ENCODE data around the gene TNNI3.

Gene TNNI3

DNA sequence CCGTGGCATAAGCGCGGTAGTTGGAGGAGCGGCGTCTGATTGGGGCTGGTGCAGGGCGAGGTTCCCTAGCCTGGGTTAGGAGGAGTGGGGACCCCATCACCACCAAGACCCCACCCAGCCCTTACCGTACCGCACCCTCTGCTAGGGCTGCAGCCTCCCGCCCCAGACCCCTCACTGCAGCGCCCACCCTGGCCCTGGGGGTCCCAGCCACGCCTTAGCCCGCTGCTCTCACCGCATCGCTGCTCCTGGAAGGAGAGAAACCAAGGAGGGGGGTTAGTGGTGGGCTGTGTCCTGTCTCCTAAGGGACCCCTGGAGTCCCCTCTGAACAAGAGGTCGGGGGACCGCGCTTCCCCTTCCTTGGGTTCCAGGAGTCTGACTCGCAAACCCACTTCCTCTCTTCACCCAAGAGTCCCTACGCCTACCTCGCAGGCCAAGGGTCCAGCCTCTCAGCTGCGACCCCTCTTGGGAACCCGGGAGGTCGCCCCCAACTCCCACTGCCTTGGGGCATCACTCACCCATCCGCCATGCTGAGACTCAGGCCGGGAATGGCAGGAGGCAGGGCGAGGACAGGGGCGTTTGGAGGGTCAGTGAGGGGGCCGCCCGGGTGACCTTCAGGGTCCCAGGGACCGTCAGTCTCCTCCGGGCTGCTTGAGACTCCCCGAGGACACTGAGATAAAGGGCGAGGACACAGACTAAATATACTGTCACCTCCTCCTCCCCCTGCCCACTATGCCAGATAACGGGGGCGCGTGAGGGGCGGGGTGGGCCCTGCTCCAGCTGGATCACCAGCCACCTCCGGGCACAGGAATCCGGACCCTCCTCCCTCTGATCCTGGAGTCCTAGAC, at the start of gene TNNI3:
Gene TNNI3, minus strand, starts transcription at position 669 of the 845 bp plus-strand sequence. Its CDS starts 143 bp downstream, at position 526.
- no peak for DNase-seq

GRCh38 chr19:55206664-55207500, 49.4 kb upstream of the TNNI3 start:
- no peak for DNase-seq

GRCh38 chr19:55202199-55202598, 44.7 kb upstream of the TNNI3 start:
- peak in 1 of 6 experiments; percentile 6 for DNase-seq

GRCh38 chr19:55199620-55200204, 42.2 kb upstream of the TNNI3 start:
- DNase-seq, result no peak

DNA sequence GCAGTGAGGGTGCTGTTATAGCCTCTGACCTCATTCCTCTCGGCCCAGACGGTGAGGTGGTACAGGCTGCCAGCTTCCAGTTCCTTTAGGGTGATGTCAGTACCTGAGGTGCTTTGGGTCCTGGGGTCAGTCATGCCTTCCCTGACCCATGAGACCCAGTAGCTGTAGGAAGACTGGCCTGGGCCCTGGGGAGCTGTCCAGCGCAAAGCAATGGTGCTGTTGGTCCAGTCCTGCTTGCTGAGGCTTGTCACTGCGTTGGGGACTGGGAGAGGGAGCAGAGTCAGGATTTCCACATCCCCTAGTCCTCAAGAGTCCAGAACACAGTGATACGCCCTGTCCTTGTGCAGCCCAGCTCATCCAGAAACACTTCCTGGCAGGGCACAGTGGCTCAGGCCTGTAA, 41.1 kb upstream of the TNNI3 start:
- no peak for DNase-seq

DNA sequence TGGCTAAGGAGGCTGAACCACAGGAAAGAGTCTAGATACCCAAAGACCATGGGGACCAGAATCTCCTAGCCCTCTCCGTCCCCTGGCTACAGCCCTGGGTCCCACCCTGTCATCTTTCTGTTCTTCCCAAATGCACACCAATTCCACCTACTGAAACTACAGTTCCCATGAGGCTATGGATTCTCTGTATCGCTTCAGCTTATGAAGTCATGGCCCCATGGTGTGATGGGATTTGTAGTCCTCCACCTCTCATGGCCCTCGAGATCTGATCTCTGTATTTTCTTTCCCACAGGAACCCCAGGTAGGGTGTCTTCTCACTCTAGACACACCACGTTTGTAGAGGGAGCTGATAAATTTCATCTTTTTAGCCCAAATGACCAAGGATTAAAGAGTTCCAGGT, 40.0 kb upstream of the TNNI3 start:
- DNase-seq, result no peak

DNA sequence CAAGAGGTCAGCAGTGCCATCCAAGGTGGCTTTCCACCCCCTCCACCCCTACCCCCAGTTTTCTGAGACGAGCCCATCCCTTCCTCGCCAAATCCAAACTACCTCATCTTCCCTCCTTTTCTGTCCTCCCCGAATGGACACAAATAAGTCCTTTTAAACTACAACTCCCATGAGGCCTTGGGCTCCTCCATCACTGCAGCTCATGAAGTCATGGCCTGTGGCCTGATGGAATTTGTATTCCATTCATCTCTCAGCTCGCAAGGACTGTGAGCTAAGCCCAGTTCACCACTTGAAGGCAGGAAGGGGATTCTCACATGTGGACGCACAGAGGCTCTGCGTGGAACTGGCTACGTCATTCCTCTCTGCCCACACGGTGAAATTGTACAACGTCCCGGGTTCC, 39.3 kb upstream of the TNNI3 start:
- DNase-seq, result no peak

- DNase-seq, result no peak
Observed at GRCh38 chr19:55193481-55193880, 35.9 kb upstream of the TNNI3 start.

DNA sequence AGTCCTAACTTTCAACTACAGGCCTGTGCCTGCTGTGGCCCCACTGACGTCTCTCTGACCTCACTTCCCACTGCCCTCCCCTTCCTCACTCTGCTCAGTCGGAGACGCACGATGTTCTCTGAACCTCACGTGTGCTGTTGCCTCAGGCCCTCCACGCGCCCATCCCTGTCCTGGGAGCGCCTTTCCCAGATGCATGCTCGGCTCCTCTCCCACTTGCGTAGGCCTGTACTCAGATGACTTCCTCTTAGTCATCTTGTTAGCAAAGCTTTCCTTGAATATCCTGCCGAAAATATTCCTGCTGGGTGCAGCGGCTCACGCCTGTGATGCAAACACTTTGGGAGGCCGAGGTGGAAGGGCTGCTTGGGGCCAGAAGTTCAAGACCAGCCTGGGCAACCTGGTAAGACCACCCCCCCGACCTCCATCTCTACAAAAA, 31.9 kb upstream of the TNNI3 start:
- no peak for DNase-seq

DNA sequence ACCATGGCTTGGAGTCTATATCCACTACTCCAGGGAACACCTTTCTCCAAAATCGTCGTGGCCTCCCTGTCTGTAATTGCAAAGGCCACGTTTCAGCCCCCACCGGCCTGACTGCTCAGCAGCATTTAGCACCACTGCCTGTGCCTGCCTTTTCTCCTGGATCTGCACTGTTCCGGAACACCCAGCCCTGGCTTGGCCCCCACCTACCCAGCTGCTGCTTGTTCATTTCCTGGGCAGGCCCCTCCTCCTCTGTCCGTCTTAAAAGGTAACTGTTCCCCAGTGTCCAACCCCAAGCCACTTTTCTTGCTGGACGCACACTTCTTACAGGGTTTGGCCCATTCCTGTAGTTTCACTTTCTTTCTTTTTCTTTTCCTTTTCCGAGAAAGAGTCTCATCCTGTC, 31.1 kb upstream of the TNNI3 start:
- no peak for DNase-seq

- no peak for DNase-seq
Observed at GRCh38 chr19:55186080-55186479, 28.5 kb upstream of the TNNI3 start.

- no peak for DNase-seq
Observed at GRCh38 chr19:55181740-55182139, 24.2 kb upstream of the TNNI3 start.

GRCh38 chr19:55179606-55180484, 22.3 kb upstream of the TNNI3 start, which contains the start of gene SYT5:
Gene SYT5, minus strand, starts transcription at chr19:55180289. Its CDS starts 1,248 bp downstream, at chr19:55179041.
- peak; percentile 23 to 73 (median 52) for DNase-seq

DNA sequence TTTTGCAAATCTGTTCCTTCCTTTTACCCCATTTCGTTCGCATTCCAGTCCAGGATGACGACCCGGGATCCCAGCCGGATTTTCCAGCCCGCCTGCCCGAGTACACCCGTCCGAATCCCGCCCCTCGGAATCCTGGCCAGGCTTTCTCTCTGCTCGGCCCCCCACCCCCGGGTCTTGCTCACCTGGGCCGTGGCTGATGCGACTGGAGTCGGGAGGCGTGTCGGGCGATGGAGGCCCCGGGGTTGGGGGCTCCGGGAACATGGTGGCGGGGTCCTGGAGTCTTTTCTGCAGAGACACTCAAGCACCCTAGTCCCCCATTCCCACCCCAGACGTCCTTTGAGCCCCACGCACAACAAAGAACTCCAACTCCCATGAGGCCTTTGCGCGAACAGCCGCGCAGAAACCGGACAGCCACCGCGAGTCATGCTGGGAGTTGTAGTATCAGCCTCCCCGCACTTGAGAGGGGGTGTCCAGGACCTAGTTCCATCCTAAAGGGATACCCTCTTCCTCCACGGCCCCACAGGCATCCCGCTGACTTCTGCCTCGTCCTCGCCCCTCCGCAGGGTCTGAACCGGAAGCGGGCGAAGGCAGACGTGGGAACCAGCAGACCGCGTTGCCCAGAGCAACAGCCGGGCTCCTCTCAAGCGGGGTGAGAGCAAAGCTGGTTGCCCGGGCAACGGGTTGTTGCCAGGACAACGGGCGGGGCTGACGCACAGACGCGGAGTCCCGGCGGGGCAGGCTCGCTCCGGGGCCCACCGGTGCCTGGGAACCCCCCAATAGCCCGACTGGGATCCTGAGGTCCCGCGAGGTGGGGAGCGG, 21.5 kb upstream of the TNNI3 start:
- peak; percentile 88 to 96 (median 91) for DNase-seq

GRCh38 chr19:55176076-55176475, 18.5 kb upstream of the TNNI3 start:
- DNase-seq, result no peak

DNA sequence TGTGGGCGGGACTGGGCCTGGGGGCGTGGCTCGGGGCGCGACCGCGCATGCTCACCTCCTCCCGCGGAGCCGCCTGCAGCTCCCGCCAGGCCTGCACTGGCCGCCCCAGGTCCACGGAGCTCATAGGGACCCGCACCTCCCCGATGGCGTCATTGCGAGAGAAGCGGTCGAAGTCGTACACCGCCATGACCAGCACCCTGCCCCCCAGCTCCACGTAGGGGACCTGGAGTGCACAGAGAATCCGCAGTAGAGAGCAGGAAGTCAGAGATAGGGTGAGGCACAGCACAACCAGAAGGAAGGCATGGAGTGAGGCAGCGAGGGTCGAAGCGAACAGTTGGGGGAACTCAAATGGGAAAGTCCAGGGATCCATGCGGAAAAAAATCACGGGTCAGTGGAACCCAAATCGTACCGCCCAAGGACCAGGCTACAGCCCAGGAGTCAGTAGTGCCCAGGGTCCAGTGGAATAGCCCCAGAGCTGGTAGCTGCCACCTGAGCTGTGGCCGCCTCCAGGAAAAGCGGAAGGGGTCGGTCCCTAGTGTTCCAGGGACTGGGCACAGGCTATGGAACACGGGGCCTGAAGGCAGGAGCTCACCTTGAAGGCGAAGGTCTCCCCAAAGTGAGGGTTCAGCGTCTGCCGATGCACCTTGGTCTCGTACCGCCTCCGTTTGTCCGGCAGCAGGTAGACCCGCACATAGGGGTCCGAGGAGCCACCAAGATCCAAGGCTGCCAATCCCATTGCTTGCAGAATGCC, 17.8 kb upstream of the TNNI3 start:
- DNase-seq, result no peak

GRCh38 chr19:55174425-55175116, 17.0 kb upstream of the TNNI3 start:
- no peak for DNase-seq

GRCh38 chr19:55173714-55174409, 16.3 kb upstream of the TNNI3 start:
- peak in 3 of 6 experiments; percentile 14 to 20 (median 14) for DNase-seq

GRCh38 chr19:55173186-55173713, 15.7 kb upstream of the TNNI3 start:
- no peak for DNase-seq

Data from stimulated activated naive CD4-positive, alpha-beta T cell (primary cell).